Body of pancreas (tissue), 4 donors: Measurements from ENCODE around the gene TCAIM. TPM values are rescaled to one million over a fixed set of nuclear protein-coding genes. Genes with fewer than 3 reads are reported as not detected.

ENCODE experiments used
- ATAC-seq: fragments of 150-250 bp; one replicate; pipeline ENCODE4 v1.9.1; 2016
- DNase-seq, 4 donors: peaks; one replicate each; pipeline ENCODE4 v3.0.0-alpha.2; 2019
- H3K27ac ChIP-seq, 4 donors: fragments of 200-600 bp; sonication (generic); 1 replicate in 3 of 4; 2 replicates in 1 of 4; pipeline versions ENCODE4 v1.5.1 to v1.6.1; 2016 to 2019; ENCODE audit warnings: mild to moderate bottlenecking in 1 of 4, mixed read lengths in 1 of 4, moderate library complexity in 1 of 4
- H3K27me3 ChIP-seq, 2 donors: fragments of 200-600 bp; sonication (generic); one replicate each; pipeline ENCODE4 v1.6.0; 2016; ENCODE audit warnings: mild to moderate bottlenecking in 1 of 2
- H3K36me3 ChIP-seq, 2 donors: fragments of 200-600 bp; sonication (generic); replicated peaks in 1 of 2; 2 replicates each; pipeline ENCODE4 v1.5.1; 2016; ENCODE audit warnings: low read depth in 2 of 2; ENCODE audit not compliant: insufficient read depth in 1 of 2
- H3K4me1 ChIP-seq: fragments of 200-600 bp; sonication (generic); one replicate; pipeline ENCODE4 v1.6.0; 2016
- H3K4me3 ChIP-seq, 2 donors: fragments of 200-600 bp; sonication (generic); 1 replicate in 1 of 2; 2 replicates in 1 of 2; pipeline ENCODE4 v1.5.1; 2016 to 2019
- H3K9me3 ChIP-seq, 3 donors: fragments of 200-600 bp; sonication (generic); 1 replicate in 2 of 3; 2 replicates in 1 of 3; pipeline ENCODE4 v1.5.1; 2016
- POLR2A ChIP-seq, 3 donors: fragments of 450-650 bp; IDR thresholded peaks; one replicate each; pipeline ENCODE4 v1.6.1; 2016; ENCODE audit warnings: antibody characterized with exemption in 3 of 3, mild to moderate bottlenecking in 2 of 3
- WGBS, 2 donors: methylation state at CpG; one replicate each; pipeline ENCODE4 v1.1.5; 2017; 5-methylcytosine and 5-hydroxymethylcytosine counted together
- intact Hi-C: fragments of 100-400 bp; cut with DNase I; formaldehyde crosslinking; loops from one replicate; pipeline ENCODE4 v1.15.1; 2023
- total RNA-seq, 2 donors: library from RNA; depleted of rRNA; stranded (reverse); fragments of >200 nt; gene quantifications; one replicate each; pipeline ENCODE4 v1.1.0, GENCODE V29; 2016
- TF ChIP-seq, protein P1 (sequence below), 7 experiments: fragments of 450-650 bp in 4 of 7; fragments of 200-600 bp in 3 of 7; sonication (generic) in 3 of 7; IDR thresholded peaks; one replicate each; pipeline ENCODE4 v1.5.1; 2016 to 2019; ENCODE audit warnings: antibody characterized with exemption in 7 of 7

The TCAIM gene
- total RNA-seq, 2 donors from 2014 or later = 14.8 to 15.6 TPM

DNA sequence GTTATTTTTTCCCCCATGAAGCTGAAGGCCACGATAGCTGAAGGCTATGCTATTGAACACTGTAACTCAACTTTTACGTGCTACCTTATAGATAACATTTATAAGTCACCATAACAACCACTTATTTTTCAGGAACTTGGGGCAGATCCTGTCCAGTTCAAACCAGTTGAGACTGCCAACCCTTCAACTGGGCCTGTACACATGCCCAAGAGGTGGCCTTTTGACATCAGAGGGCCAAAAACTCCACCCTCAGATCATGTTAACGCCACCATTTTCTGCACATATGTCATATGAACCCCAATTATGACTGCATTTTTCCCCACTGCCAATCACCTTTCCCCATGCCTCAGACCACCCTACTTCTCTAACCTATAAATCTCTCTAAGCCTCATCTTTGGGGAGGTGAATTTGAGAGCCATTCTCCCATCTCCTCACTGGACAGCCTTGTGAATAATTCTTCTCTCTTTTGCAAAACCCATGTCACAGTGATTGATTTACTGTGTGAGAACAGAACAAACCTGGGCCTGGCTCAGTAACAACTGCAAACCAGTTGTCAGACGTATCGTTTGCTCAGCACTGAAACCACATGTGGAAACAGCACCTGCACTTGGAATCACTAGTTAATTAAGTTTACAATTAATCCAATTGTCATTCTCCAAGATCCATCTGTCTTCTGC, 96.4 kb downstream of the TCAIM start:
- DNase-seq (no peak), ATAC-seq (no peak)
- Histone ChIP-seq H3K27me3 (no peaks in the 10 kb centered on the region), H3K4me1 (peaks cover 8% of the 10 kb centered on the region), H3K9me3 (no peaks in the 10 kb centered on the region), H3K36me3 (no peaks in the 10 kb centered on the region), H3K27ac (no peak overlapping the region), H3K4me3 (no peak overlapping the region)
- no peak for TF ChIP-seq POLR2A (IDR thresholded peaks at IDR 0.05)
- TF ChIP-seq, protein P1, sequence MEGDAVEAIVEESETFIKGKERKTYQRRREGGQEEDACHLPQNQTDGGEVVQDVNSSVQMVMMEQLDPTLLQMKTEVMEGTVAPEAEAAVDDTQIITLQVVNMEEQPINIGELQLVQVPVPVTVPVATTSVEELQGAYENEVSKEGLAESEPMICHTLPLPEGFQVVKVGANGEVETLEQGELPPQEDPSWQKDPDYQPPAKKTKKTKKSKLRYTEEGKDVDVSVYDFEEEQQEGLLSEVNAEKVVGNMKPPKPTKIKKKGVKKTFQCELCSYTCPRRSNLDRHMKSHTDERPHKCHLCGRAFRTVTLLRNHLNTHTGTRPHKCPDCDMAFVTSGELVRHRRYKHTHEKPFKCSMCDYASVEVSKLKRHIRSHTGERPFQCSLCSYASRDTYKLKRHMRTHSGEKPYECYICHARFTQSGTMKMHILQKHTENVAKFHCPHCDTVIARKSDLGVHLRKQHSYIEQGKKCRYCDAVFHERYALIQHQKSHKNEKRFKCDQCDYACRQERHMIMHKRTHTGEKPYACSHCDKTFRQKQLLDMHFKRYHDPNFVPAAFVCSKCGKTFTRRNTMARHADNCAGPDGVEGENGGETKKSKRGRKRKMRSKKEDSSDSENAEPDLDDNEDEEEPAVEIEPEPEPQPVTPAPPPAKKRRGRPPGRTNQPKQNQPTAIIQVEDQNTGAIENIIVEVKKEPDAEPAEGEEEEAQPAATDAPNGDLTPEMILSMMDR (IDR thresholded peaks at IDR 0.05) = no peak
- 55 to 62% methylated on average over 5 of the region's 5 CpGs for WGBS, 2 donors
- intact Hi-C loops = no loop called here

DNA sequence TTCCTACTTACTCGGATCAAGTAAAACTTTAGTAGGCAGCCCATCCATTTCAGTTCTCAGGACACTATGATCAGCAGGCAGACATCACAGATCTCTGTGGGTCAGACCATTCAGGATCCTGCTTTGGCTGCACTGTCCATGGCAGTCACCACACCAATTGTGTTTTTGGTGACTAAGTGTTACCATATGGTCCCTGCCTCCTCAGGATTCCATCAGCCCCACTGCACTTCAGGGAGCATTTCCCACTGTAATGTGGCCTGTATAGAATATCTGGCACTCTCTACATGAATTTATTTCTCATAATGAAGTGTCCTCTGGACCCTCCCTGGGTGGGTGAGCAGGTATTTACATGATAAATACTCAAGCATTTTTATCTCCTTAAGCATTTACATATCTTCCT, 97.6 kb downstream of the TCAIM start:
- DNase-seq = no peak
- intact Hi-C loops = no loop called here
- 87 to 91% methylated on average over 1 of the region's 1 CpG for WGBS, 2 donors
- no peak overlapping the region for H3K4me3 ChIP-seq
- H3K9me3 ChIP-seq = no peaks in the 10 kb centered on the region
- no peaks in the 10 kb centered on the region for H3K27me3 ChIP-seq
- no peaks in the 10 kb centered on the region for H3K36me3 ChIP-seq
- no peak for TF ChIP-seq POLR2A (IDR thresholded peaks at IDR 0.05)
- TF ChIP-seq, protein P1 (IDR thresholded peaks at IDR 0.05) = no peak
- H3K27ac ChIP-seq = no peak overlapping the region
- H3K4me1 ChIP-seq = peaks cover 18% of the 10 kb centered on the region
- ATAC-seq = no peak

DNA sequence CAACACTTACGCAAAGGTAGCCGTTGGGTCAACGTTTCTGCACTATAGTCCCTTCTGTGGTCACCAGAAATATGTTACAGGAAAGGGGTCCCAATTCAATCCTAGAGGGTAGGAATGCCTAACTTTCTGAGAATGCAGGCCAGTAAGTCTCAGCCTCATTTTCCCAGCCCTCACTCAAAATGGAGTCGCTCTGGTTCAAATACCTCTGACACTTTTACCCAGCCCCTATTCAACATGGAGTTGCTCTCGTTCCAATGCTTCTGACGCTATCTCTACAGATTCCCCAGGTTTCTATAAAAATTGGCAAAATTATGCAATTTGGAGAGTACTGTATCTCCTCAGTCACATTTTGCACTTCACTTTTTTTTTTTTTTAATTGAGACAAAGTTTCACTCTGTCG, 99.2 kb downstream of the TCAIM start:
- H3K4me3 ChIP-seq = no peak overlapping the region
- DNase-seq (no peak), ATAC-seq (no peak)
- TF ChIP-seq, protein P1 (IDR thresholded peaks at IDR 0.05) = no peak
- no peak for TF ChIP-seq POLR2A (IDR thresholded peaks at IDR 0.05)
- no peaks in the 10 kb centered on the region for H3K36me3 ChIP-seq
- intact Hi-C loops = no loop called here
- peaks cover 18% of the 10 kb centered on the region for H3K4me1 ChIP-seq
- 92 to 94% methylated on average over 7 of the region's 7 CpGs for WGBS, 2 donors
- H3K9me3 ChIP-seq = no peaks in the 10 kb centered on the region
- no peaks in the 10 kb centered on the region for H3K27me3 ChIP-seq
- no peak overlapping the region for H3K27ac ChIP-seq

DNA sequence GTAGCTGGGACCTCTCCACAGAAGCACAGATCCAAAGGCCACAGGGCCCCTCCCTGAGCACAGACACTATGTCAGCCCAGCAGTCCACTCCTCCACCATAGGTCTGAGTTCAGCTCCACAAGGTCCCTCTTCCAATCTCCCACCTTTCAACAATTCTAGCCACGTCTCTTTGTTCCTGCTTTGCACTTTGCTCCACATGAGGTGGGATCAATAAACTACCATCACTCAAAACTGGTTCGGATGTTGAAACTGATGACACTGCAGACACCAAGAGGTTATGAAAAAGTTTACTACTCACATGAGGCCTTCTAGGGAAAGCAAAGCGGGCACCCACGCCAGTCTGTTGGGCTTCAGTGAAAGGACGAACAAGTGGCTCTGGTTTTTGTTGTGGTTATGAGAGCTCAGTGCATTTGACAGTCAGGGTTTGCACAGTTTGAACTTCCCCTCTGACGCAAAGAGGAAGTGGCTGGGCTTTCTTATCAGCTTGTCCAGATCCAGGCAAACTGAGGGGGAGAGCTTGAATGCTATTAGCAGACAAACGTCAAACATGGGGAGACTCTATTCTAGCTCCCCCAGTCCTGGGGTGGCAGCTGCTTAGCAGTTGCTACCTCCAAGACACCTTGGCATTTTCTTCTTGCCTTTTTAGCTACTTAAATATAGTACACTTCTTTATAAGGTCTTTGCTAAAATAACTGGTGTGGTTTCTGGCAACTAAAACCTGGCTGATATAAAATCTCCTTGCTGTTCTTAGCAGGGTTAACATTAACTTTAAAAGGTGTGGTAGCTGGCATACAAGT, 101.1 kb downstream of the TCAIM start:
- Histone ChIP-seq H3K27me3 (no peaks in the 10 kb centered on the region), H3K4me1 (peaks cover 18% of the 10 kb centered on the region), H3K36me3 (no peaks in the 10 kb centered on the region), H3K4me3 (no peak overlapping the region), H3K9me3 (no peaks in the 10 kb centered on the region), H3K27ac (peak overlapping the region; percentile 66 to 93 (median 82))
- peak in 2 of 3 donors; percentile 49 to 66 for TF ChIP-seq POLR2A (IDR thresholded peaks at IDR 0.05)
- TF ChIP-seq, protein P1 (IDR thresholded peaks at IDR 0.05) = no peak
- DNase-seq (peak; percentile 28 to 85 (median 60)), ATAC-seq (peak; percentile 85)
- intact Hi-C loops = no loop called here
- 33 to 74% methylated on average over 6 to 7 of the region's 7 CpGs for WGBS, 2 donors
